PC-3 (cell line): Measurements from ENCODE around the gene GAB1. TPM values are rescaled to one million over a fixed set of nuclear protein-coding genes. Genes with fewer than 3 reads are reported as not detected.

Source experiments
- ATAC-seq: fragments of 200-7000 bp; cut with Tn5 transposase; 2 replicates; pipeline ENCODE4 v1.9.1; 2020; ENCODE audit warnings: mild to moderate bottlenecking, moderate library complexity
- BruUV-seq: library from RNA; stranded (reverse); fragments of 400-500 nt; replicated peaks from 2 replicates; lab custom pipeline; 2021; lab: Mats Ljungman, UMichigan
- CTCF ChIA-PET: fragments of 300-600 bp; sonication (Branson Sonifier 250); formaldehyde crosslinking; loops from one replicate; lab custom pipeline; 2022; ENCODE audit warnings: antibody characterized with exemption; lab: Charles Lee
- POLR2A ChIA-PET: fragments of 300-600 bp; sonication (Branson Sonifier 250); formaldehyde crosslinking; loops from one replicate; lab custom pipeline; 2022; ENCODE audit warnings: antibody characterized with exemption; ENCODE audit not compliant: unreplicated experiment; lab: Charles Lee
- DNase-seq: peaks from one replicate; pipeline ENCODE4 v3.0.0-alpha.2; 2015
- H2AFZ ChIP-seq: fragments of 300-600 bp; sonication (generic); 2 replicates; pipeline ENCODE4 v1.6.0; 2016; ENCODE audit warnings: antibody characterized with exemption, low read length
- H3F3A ChIP-seq: fragments of 300-600 bp; sonication (generic); one replicate; pipeline ENCODE4 v1.6.0; 2017; ENCODE audit warnings: antibody characterized with exemption, low read length, control low read depth, mild to moderate bottlenecking; ENCODE audit not compliant: unreplicated experiment
- H3K27ac ChIP-seq: fragments of 300-600 bp; sonication (generic); 2 replicates; pipeline ENCODE4 v1.5.1; 2016; ENCODE audit warnings: mild to moderate bottlenecking, low read length
- H3K27me3 ChIP-seq: fragments of 300-600 bp; sonication (generic); 2 replicates; pipeline ENCODE4 v1.6.1; 2016; ENCODE audit warnings: low read length, mixed read lengths
- H3K36me3 ChIP-seq: fragments of 300-600 bp; sonication (generic); 2 replicates; pipeline ENCODE4 v1.6.1; 2016; ENCODE audit warnings: low read depth, mixed run types, low read length, mixed read lengths
- H3K4me1 ChIP-seq: fragments of 300-600 bp; sonication (generic); 2 replicates; pipeline ENCODE4 v1.5.1; 2016; ENCODE audit warnings: low read length; ENCODE audit not compliant: insufficient read depth
- H3K4me2 ChIP-seq: fragments of 300-600 bp; sonication (generic); 2 replicates; pipeline ENCODE4 v1.6.0; 2016; ENCODE audit warnings: low read length
- H3K4me3 ChIP-seq: fragments of 300-600 bp; sonication (generic); 2 replicates; pipeline ENCODE4 v1.5.1; 2016; ENCODE audit warnings: mild to moderate bottlenecking, low read length, mixed read lengths
- H3K79me2 ChIP-seq: fragments of 300-600 bp; sonication (generic); 2 replicates; pipeline ENCODE4 v1.6.1; 2017; ENCODE audit warnings: low read length, mixed read lengths
- H3K9ac ChIP-seq: fragments of 300-600 bp; sonication (generic); 2 replicates; pipeline ENCODE4 v1.6.0; 2016; ENCODE audit warnings: mild to moderate bottlenecking, low read length
- H3K9me2 ChIP-seq: fragments of 300-600 bp; sonication (generic); replicated peaks from 2 replicates; pipeline ENCODE4 v1.6.1; 2016; ENCODE audit warnings: mixed run types, low read length, mixed read lengths
- H3K9me3 ChIP-seq: fragments of 300-600 bp; sonication (generic); 2 replicates; pipeline ENCODE4 v1.6.1; 2016; ENCODE audit warnings: low read length, mixed read lengths
- H4K20me1 ChIP-seq: fragments of 300-600 bp; sonication (generic); 2 replicates; pipeline ENCODE4 v1.6.1; 2016; ENCODE audit warnings: low read length, mixed read lengths
- CTCF ChIP-seq: fragments of 300-600 bp; sonication (generic); conservative IDR thresholded peaks from 2 replicates; pipeline ENCODE4 v1.5.1; 2017; ENCODE audit warnings: antibody characterized with exemption, low read depth, mild to moderate bottlenecking, low read length
- EZH2 ChIP-seq: fragments of 300-600 bp; sonication (generic); IDR thresholded peaks from one replicate; pipeline ENCODE4 v1.6.1; 2017; ENCODE audit warnings: antibody characterized with exemption, mild to moderate bottlenecking, low read length; ENCODE audit not compliant: unreplicated experiment
- EZH2phosphoT487 ChIP-seq: fragments of 300-600 bp; sonication (generic); IDR thresholded peaks from 2 replicates; pipeline ENCODE4 v1.6.1; 2018; ENCODE audit warnings: mild to moderate bottlenecking, antibody characterized with exemption, low read length, borderline replicate concordance
- intact Hi-C: fragments of 100-400 bp; cut with micrococcal nuclease; formaldehyde crosslinking; loops from 2 replicates; pipeline ENCODE4 v1.9.0; 2023
- total RNA-seq: library from RNA; depleted of rRNA; stranded (reverse); fragments of >200 nt; gene quantifications from 2 replicates; pipeline ENCODE4 v1.2.3, GENCODE V29; 2014

Gene GAB1
- total RNA-seq, 1 experiment from 2014 or later: 4.9 TPM

- no peaks in the 10 kb centered on the region for H4K20me1 ChIP-seq
- POLR2A ChIA-PET: no interaction called here
- no peak overlapping the region for H3K27ac ChIP-seq
- DNase-seq: no peak
- H3K36me3 ChIP-seq: no peaks in the 10 kb centered on the region
- H3K27me3 ChIP-seq: no peaks in the 10 kb centered on the region
- H3K9me3 ChIP-seq: no peaks in the 10 kb centered on the region
- H3K9me2 ChIP-seq: no peaks in the 10 kb centered on the region
- TF ChIP-seq EZH2phosphoT487 (no peak), CTCF (no peak), EZH2 (no peak)
- no peak overlapping the region for H3K4me2 ChIP-seq
- no peak overlapping the region for H3K4me3 ChIP-seq
- peaks cover 4% of the 10 kb centered on the region for H3F3A ChIP-seq
- intact Hi-C loops: no loop called here
- no TSS peak for BruUV-seq
- CTCF ChIA-PET: no interaction called here
- no peak for ATAC-seq
- no peak overlapping the region for H2AFZ ChIP-seq
- no peaks in the 10 kb centered on the region; the same call in 1 of the 2 replicates for H3K79me2 ChIP-seq
- peaks cover 25% of the 10 kb centered on the region for H3K4me1 ChIP-seq
- no peak overlapping the region for H3K9ac ChIP-seq
These were observed 25.8 kb downstream of the GAB1 start for GRCh38 chr4:143362349-143363046.

- H3K27me3 ChIP-seq: no peaks in the 10 kb centered on the region
- H3K4me3 ChIP-seq: no peak overlapping the region
- H4K20me1 ChIP-seq: no peaks in the 10 kb centered on the region
- no peak overlapping the region for H3K27ac ChIP-seq
- ATAC-seq: no peak
- ChIA-PET POLR2A (no interaction called here), CTCF (no interaction called here)
- no TSS peak for BruUV-seq
- no peak overlapping the region for H3K4me2 ChIP-seq
- H3K36me3 ChIP-seq: no peaks in the 10 kb centered on the region
- no peak overlapping the region for H2AFZ ChIP-seq
- H3K79me2 ChIP-seq: no peaks in the 10 kb centered on the region; the same call in 1 of the 2 replicates
- intact Hi-C loops: no loop called here
- H3K9me2 ChIP-seq: no peaks in the 10 kb centered on the region
- H3F3A ChIP-seq: no peaks in the 10 kb centered on the region
- no peak overlapping the region for H3K9ac ChIP-seq
- no peak for TF ChIP-seq EZH2phosphoT487
- no peak for TF ChIP-seq EZH2
- no peak for TF ChIP-seq CTCF
- H3K4me1 ChIP-seq: peaks cover 18% of the 10 kb centered on the region
- H3K9me3 ChIP-seq: no peaks in the 10 kb centered on the region
- no peak for DNase-seq
These were observed 26.7 kb downstream of the GAB1 start for GRCh38 chr4:143363332-143363731.

- Histone ChIP-seq H3K4me1 (peaks cover 10% of the 10 kb centered on the region), H4K20me1 (no peaks in the 10 kb centered on the region), H3K36me3 (no peaks in the 10 kb centered on the region), H3K27ac (no peak overlapping the region), H3K4me2 (no peak overlapping the region), H3K9me3 (no peaks in the 10 kb centered on the region), H3K4me3 (no peak overlapping the region), H3K79me2 (no peaks in the 10 kb centered on the region; the same call in 1 of the 2 replicates), H3K27me3 (no peaks in the 10 kb centered on the region), H2AFZ (no peak overlapping the region), H3K9me2 (no peaks in the 10 kb centered on the region), H3K9ac (no peak overlapping the region), H3F3A (no peaks in the 10 kb centered on the region)
- TF ChIP-seq CTCF (no peak), EZH2 (no peak), EZH2phosphoT487 (no peak)
- no peak for DNase-seq
- CTCF ChIA-PET: no interaction called here
- POLR2A ChIA-PET: no interaction called here
- ATAC-seq: no peak
- no TSS peak for BruUV-seq
- intact Hi-C loops: no loop called here
These were observed 27.4 kb downstream of the GAB1 start for GRCh38 chr4:143364063-143364462.
